ENCODE measurements around the gene SMURF1.
A peak's percentile ranks its signal among the peaks of the same experiment; 100 is the strongest.

SMURF1 gene

DNA sequence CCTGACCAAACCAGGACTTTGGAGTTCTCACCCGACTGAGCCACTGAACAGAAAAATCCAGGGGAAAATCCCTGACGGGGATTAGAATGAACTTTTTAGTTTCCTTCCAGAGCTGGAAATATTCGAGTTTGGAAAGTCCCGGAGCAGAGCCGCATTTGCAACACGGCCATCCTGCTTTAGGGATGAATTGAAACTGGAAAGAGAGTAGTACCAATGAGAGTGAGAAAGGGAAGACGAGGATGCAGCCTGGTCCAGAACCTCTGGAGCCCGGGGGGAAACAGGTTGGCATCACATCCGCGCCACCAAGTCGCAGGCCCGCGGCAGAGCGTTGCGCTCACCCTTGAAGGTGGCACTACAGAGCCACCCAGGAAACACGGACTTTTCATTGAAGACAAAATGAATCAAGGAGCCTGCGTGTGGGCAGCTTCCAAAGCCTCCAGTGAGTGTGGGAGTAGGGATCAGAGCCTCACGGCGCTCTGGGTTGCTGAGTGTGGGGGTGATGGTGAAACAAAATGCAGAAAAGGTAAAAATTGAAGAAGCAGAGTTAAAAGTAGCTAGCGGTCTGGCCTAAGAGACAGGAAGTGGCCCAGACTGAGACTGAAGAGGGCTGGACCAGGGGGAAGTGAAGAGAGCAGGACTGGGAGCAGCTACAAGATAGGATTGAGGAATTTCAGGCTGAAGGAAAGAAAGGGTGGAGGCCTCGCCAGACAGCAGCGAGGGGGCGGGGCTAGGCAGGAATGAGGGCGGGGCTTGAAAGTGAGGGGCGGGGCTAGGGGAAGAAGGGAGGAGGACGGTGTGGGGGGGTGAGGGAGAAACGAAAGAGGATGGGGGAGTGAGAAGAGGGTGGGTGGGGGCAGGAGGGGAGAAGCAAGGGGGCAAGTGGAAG is 1.8 kb downstream of the SMURF1 start:
- DNase-seq (ENCODE audit: low read depth) = peak; percentile 63

GRCh38 chr7:99141334-99141733 is 2.6 kb downstream of the SMURF1 start:
- DNase-seq (ENCODE audit: low read depth) = no peak

DNA sequence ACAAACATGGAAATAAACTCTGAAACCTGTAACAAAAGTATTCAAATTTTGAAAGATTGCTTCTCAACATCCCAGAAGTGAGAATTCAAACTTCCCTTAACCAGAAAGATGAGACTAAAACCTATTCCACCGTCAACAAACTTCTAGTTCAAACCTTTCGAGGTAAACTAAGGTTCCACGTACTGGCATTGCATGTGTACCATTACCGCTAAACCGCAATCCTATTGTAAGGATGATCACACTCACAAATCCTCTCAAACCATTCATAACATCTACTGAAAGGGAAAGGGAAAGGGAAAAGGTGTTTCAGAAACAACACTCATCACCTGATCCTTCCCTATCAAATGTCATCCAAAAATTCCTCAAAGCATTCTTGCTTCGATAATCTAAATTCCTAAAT is 3.1 kb downstream of the SMURF1 start:
- DNase-seq (ENCODE audit: low read depth) = no peak

DNA sequence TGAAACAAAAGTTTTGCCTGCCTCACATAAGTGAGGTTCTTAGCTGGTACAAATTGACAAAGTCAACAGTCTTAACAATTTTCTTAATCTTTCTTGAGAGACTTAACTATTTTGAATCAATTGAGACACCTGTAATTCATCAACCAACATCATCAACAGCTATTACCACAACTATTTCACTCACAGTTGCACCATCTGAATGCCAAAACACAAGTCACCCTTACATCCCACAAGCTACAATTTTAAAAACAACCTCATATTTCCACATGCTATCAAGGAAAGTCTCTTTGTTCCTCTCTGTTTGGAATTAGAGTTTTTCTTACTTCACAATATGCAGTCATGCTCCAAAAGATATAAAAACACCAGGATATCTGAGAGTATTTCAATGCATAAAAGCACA is 4.9 kb downstream of the SMURF1 start:
- DNase-seq (ENCODE audit: low read depth) = peak; percentile 18

GRCh38 chr7:99137411-99138180 is 6.3 kb downstream of the SMURF1 start:
- DNase-seq (ENCODE audit: low read depth) = peak; percentile 65

DNA sequence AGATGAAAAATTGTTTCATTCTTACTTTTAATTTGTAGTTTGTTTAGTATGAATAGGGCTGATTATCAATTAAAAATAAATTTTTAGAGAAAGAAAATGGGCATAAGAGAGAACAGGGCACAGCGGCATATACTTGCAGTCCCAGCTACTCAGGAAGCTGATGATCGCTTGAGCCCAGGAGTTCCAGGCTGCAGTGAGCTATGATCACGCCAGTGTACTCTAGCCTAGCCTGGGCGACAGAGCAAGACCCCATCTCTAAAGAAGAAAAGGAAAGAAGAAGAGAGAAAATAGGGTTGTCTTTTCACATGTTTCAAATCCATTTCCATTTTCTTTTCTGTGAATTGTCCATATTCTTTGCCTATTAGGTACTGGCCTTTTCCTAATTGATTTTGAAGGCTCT is 8.0 kb downstream of the SMURF1 start:
- no peak for DNase-seq (ENCODE audit: low read depth)

- no peak for DNase-seq (ENCODE audit: low read depth)
Observed at GRCh38 chr7:99133766-99134564, 9.9 kb downstream of the SMURF1 start.

GRCh38 chr7:99132595-99133321 is 11.2 kb downstream of the SMURF1 start:
- DNase-seq (ENCODE audit: low read depth) = no peak

GRCh38 chr7:99131290-99131689 is 12.6 kb downstream of the SMURF1 start:
- no peak for DNase-seq (ENCODE audit: low read depth)

DNA sequence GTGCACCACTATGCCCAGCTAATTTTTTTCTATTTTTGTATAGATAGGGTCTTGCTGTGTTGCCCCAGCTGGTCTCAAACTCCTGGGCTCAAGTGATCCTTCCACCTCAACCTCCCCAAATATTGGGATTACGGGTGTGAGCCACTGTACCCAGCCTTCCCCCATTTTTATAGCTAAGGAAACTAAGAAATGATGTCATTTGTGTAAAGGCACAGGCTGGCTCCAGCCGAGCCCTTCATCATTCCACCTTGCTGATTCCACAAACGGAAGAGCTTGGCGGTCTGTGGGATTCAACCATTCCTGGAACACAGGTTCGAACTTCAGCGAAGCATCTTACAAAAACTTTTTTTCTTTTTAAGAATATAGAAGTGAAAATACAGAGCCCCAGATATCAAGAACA is 14.4 kb downstream of the SMURF1 start:
- no peak for DNase-seq (ENCODE audit: low read depth)

DNA sequence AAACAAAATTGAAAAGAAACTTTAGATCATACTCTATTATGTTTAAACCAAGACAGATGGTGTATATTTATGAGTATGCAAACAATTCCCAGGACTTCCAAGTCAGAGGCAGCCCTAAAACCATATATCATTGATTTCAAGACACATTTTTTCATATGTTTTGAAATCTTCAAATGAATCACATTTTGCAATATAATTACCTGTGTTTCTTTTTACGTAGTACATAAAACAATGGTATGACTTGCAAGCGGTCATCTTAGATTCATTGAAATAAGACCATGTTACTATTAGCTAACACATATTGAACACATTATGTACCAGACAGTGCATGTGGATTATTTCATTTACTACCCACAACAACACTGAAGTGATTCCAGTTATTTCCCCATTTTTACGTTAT is 14.9 kb downstream of the SMURF1 start:
- DNase-seq (ENCODE audit: low read depth) = no peak

DNA sequence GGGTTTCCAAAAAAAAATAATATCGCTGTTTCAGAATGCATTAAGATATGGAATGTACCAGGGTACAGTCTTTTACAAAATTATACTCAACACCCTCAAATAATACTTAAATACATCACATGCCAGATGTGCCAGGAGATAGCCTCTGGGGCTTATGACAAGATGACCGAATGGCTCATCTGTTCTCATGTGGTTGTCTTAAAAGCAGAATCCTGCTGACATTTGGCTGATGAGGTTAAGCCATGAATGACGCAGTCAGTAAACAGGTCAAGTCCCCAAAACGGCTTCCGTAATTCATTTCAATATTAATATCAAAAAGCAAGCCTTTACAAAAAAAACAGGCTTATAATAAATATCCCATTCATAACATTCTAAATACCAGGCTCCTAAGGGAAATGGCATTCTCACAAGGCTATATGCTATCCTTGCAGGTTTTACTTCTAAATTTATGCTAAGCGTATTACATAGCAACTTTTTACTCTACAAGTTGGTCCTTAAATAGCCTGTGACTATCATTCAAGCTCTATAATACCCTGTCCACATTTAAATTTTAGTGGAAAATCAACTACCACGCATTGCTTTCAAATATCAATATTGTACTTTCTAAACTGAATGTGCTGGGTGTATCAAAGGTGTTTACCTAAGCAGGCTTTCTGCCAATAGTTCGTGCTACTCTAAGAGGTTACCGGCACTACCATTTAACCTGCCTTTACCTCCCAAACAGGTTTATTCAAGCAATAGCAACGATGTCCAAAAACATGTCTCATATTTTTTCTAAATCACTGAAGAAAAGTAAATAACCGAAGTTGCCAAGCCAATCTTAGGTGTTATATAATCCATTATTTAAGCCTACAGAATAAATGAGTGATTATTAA is 15.6 kb downstream of the SMURF1 start:
- DNase-seq (ENCODE audit: low read depth) = no peak

DNA sequence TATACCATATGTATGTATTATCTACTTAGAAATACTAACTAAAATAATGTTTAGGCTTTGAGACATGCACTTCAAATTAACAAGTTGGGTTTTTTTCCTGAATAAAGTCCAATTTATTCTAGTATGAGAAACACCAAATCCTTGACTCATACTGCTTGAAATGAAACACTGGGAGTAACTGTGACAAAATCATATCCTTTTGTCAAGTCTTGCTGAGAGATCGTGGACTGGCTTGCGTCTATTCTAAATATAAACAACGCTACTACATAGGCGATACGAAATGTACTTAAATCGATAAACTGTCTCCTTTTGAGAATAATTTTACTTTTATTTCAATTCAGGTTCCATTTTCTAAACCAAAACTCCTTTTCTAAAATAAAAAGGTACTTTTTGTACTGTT is 16.3 kb downstream of the SMURF1 start:
- DNase-seq (ENCODE audit: low read depth) = no peak

DNA sequence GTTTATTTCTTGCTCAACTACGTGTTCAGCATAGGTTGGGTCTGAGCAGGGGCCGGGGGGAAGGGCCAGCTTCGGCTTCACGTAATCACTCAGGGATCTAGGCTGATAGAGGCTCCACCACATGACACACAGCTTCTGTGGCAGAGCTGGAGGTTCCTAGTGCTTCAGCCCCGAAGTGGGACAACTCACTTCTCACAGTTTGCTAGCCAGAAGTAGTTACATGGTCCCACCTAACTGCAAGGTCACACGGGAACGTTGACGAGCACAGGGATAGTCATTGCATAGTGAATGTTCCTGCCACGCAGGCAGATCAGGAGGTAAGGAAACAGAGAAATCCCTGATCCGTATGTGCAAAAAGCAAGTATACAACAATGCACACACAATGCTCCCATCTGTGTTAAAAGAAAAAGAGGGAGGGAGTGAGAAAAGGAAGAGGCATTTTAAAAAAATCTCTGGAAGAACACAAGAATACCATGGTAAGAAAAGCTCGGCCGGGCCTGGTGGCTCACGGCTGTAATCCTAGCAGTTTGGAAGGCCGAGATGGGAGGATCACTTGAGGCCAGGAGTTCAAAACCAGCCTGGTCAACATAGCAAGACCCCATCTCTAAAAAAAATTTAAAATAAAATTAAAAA is 16.9 kb downstream of the SMURF1 start:
- DNase-seq (ENCODE audit: low read depth) = no peak

- no peak for DNase-seq (ENCODE audit: low read depth)
Observed at GRCh38 chr7:99125505-99125865, 18.4 kb downstream of the SMURF1 start.

DNA sequence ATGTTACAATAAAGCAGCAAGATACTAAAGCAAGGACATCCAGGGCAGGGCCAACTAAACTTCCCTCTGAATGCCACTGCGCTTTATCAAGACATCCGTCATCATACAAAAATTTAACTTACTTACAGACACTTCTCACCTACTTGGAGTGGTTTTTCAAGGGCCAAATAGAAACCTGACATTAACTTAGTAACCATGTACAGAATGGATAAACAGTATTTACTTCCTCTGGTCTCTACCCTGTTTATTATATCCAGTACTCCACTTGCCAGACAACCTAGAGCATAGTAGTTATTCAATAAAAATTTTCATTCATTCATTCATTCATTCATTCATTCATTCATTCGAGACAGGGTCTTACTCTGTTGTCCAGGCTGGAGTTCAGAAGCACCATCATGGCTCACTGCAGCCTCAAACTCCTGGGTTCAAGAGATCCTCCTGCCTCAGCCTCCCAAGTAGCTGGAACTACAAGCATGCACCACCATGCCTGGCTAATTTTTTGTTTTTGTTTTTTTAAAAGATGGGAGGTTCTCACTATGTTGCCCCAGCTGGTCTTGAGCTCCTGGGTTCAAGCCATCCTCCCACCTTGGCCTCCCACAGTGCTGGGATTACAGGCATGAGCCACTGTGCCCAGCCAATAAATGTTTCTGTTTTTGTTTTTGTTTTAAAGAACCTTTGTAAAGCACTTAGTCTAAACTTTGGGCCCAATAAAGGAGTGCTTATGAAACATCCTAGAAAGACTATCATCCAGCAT is 19.0 kb downstream of the SMURF1 start:
- no peak for DNase-seq (ENCODE audit: low read depth)

GRCh38 chr7:99124236-99124635 is 19.7 kb downstream of the SMURF1 start:
- no peak for DNase-seq (ENCODE audit: low read depth)

DNA sequence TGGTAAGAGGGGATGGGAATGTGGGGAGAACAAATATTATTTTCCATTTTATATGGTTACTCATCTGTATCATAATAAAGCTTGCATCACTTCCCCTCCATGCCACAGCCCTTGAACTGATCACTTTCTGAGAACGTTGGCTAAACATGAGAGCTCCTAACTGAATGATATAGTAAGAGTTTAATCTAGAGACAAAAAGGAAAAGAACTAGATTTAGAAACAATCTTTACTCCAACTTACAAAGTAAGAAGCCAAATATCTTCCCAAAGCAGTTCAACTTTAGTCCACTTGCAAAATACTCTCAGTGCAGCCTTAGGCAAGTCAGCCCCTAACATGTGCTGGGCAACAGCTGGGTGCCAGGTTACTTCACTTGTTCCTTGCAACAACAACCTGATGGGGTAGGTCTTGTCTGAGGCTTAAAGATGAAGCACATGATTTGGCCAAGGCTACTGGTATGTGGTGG is 20.3 kb downstream of the SMURF1 start:
- no peak for DNase-seq (ENCODE audit: low read depth)

DNA sequence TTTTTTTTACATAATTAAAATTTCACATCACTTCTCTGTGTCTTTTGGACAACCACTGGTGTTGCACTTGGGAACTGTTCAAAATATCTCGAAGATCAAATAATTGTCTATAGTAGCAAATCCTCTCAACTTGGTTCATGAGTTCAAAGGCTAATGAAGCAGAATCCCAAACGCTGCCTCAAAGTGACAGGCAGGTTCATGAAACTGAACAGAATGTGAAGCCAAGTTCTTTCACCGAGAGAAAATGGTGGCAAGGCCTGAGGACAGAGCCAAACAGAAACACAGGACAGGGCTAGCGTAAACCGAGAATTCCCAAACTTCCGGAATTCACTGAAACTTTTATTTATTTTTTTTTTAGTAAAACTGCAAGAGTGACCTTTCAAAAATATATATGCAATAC is 21.1 kb downstream of the SMURF1 start:
- no peak for DNase-seq (ENCODE audit: low read depth)

Data from GM04504 (cell line).